Panc1 (cell line): ENCODE results near the gene LAMA5. TPM values are rescaled to one million over a fixed set of nuclear protein-coding genes. Genes with fewer than 3 reads are reported as not detected.

Source experiments
- ATAC-seq: fragments of 200-7000 bp; cut with Tn5 transposase; 2 replicates; pipeline ENCODE4 v1.9.1; 2020; ENCODE audit warnings: mild to moderate bottlenecking, moderate library complexity
- BruUV-seq: library from RNA; stranded (reverse); fragments of 400-500 nt; replicated peaks from 2 replicates; lab custom pipeline; 2021; lab: Mats Ljungman, UMichigan
- CTCF ChIA-PET: fragments of 300-600 bp; sonication (Branson Sonifier 250); formaldehyde crosslinking; loops from one replicate; lab custom pipeline; 2022; ENCODE audit warnings: antibody characterized with exemption; lab: Charles Lee
- POLR2A ChIA-PET: fragments of 300-600 bp; sonication (Branson Sonifier 250); formaldehyde crosslinking; loops from one replicate; lab custom pipeline; 2022; ENCODE audit warnings: antibody characterized with exemption; lab: Charles Lee
- DNase-seq: peaks from one replicate; pipeline ENCODE4 v3.0.0-alpha.2; 2010; ENCODE audit warnings: low read depth, low spot score
- H3K27ac ChIP-seq: 2 replicates; pipeline ENCODE4 v1.5.1; 2011; ENCODE audit warnings: mild to moderate bottlenecking, low read length, inconsistent platforms
- H3K27me3 ChIP-seq: fragments of 200-500 bp; sonication (Bioruptor generic); 2 replicates; pipeline ENCODE4 v1.6.0; 2014; ENCODE audit warnings: low read length, inconsistent platforms; ENCODE audit not compliant: control insufficient read depth, insufficient read depth
- H3K36me3 ChIP-seq: fragments of 200-500 bp; sonication (Bioruptor generic); 2 replicates; pipeline ENCODE4 v1.5.1; 2014; ENCODE audit warnings: inconsistent platforms, mild to moderate bottlenecking, low read length, moderate library complexity; ENCODE audit not compliant: control insufficient read depth, insufficient read depth
- H3K4me1 ChIP-seq: 2 replicates; pipeline ENCODE4 v1.5.1; 2011; ENCODE audit warnings: inconsistent platforms, mild to moderate bottlenecking, low read length, moderate library complexity; ENCODE audit not compliant: control insufficient read depth, insufficient read depth
- H3K4me3 ChIP-seq, 2 experiments: 2 replicates each; pipeline ENCODE4 v1.5.1; 2011 to 2012; ENCODE audit warnings: low read depth in 2 of 2, low read length in 2 of 2, mild to moderate bottlenecking in 2 of 2, inconsistent platforms in 1 of 2, moderate library complexity in 1 of 2
- H3K9me3 ChIP-seq: fragments of 200-500 bp; sonication (Bioruptor generic); 2 replicates; pipeline ENCODE4 v1.5.1; 2014; ENCODE audit warnings: low read depth, mild to moderate bottlenecking, inconsistent platforms, low read length, moderate library complexity; ENCODE audit not compliant: control insufficient read depth, insufficient read depth
- POLR2AphosphoS5 ChIP-seq: IDR thresholded peaks from 2 replicates; pipeline ENCODE4 v1.6.1; 2012; ENCODE audit warnings: mild to moderate bottlenecking, low read depth, low read length, moderate library complexity
- SIN3A ChIP-seq: IDR thresholded peaks from 2 replicates; pipeline ENCODE4 v1.6.1; 2012; ENCODE audit warnings: low read depth, mild to moderate bottlenecking, low read length, moderate library complexity, borderline replicate concordance; ENCODE audit not compliant: insufficient read depth
- TCF7L2 ChIP-seq: IDR thresholded peaks from 2 replicates; pipeline ENCODE4 v1.6.1; 2011; ENCODE audit warnings: mild to moderate bottlenecking, low read depth, low read length, inconsistent platforms
- in situ Hi-C: cut with HindIII; loops from 2 replicates; pipeline ENCODE4 v1.10.0; 2016; ENCODE audit warnings: low sequenced_read_pairs, low pct_unique_long_range_greater_than_20kb
- intact Hi-C: fragments of 100-400 bp; cut with micrococcal nuclease; formaldehyde crosslinking; loops from one replicate; pipeline ENCODE4 v1.10.0; 2022; ENCODE audit not compliant: unreplicated experiment
- total RNA-seq: library from RNA; stranded (reverse); gene quantifications from one replicate; pipeline ENCODE4 v1.2.1, GENCODE V29; 2021; ENCODE audit not compliant: unreplicated experiment
- TF ChIP-seq, protein P1 (sequence below), 2 experiments: IDR thresholded peaks; 2 replicates each; pipeline ENCODE4 v1.6.1; 2011 to 2012; ENCODE audit warnings: low read depth in 2 of 2, control low read depth in 1 of 2, low read length in 1 of 2, mild to moderate bottlenecking in 1 of 2, moderate library complexity in 1 of 2; ENCODE audit not compliant: insufficient read depth in 1 of 2
- TF ChIP-seq, protein P2 (sequence below): fragments of 450-650 bp; IDR thresholded peaks from 2 replicates; pipeline ENCODE4 v1.5.1; 2017; ENCODE audit warnings: mild to moderate bottlenecking

LAMA5 gene
- total RNA-seq, 1 experiment from 2014 or later: 497 TPM

DNA sequence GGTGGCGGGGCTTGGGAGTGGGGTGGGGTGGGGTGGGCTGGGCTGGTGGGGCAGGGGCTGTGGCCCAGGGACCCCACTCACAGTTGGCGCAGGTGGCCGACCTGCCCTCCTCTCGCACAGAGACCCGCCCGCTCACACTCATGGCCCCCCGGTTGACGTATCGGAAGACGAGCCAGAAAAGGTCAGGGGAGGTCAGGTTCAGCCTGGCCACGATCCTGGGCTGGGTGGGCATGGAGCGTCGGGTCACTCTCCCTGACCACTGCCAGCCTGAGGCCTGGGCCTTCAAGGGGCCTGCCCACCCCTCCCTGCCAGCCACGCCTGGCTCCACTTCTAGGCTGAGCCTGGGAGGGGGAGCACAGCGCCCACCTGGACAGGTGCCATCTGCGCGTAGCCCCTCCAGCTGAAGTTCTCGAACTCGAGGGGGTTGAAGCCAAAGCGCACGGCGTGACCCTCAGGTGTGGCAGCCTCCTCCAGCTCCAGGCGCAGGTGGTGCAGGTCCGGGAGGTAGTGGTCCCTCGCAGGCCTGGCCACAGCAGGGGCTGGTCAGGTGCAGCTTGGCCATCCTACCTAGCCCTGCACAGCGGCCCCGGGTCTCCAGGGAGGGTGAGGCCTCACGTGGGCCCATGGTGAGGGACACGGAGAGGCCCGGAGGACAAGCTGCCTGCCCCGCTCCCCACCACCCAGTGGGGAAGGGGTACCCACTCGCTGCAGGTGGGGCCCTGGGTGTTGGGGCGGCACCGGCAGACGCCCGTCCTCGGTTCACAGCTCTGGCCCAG is 33.1 kb downstream of the LAMA5 start:
- intact Hi-C loops (no loop called here), in situ Hi-C loops (no loop called here)
- Histone ChIP-seq H3K36me3 (peaks cover 8% of the 10 kb centered on the region), H3K27me3 (no peaks in the 10 kb centered on the region), H3K4me1 (no peaks in the 10 kb centered on the region), H3K4me3 (no peak overlapping the region), H3K27ac (no peak overlapping the region), H3K9me3 (no peaks in the 10 kb centered on the region)
- TF ChIP-seq, protein P1, sequence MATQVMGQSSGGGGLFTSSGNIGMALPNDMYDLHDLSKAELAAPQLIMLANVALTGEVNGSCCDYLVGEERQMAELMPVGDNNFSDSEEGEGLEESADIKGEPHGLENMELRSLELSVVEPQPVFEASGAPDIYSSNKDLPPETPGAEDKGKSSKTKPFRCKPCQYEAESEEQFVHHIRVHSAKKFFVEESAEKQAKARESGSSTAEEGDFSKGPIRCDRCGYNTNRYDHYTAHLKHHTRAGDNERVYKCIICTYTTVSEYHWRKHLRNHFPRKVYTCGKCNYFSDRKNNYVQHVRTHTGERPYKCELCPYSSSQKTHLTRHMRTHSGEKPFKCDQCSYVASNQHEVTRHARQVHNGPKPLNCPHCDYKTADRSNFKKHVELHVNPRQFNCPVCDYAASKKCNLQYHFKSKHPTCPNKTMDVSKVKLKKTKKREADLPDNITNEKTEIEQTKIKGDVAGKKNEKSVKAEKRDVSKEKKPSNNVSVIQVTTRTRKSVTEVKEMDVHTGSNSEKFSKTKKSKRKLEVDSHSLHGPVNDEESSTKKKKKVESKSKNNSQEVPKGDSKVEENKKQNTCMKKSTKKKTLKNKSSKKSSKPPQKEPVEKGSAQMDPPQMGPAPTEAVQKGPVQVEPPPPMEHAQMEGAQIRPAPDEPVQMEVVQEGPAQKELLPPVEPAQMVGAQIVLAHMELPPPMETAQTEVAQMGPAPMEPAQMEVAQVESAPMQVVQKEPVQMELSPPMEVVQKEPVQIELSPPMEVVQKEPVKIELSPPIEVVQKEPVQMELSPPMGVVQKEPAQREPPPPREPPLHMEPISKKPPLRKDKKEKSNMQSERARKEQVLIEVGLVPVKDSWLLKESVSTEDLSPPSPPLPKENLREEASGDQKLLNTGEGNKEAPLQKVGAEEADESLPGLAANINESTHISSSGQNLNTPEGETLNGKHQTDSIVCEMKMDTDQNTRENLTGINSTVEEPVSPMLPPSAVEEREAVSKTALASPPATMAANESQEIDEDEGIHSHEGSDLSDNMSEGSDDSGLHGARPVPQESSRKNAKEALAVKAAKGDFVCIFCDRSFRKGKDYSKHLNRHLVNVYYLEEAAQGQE (IDR thresholded peaks at IDR 0.05; ENCODE audit: insufficient read depth in 1 of 2, low read depth in 2 of 2, low read length in 1 of 2): no peak
- TF ChIP-seq TCF7L2 (no peak), SIN3A (no peak), POLR2AphosphoS5 (no peak)
- TF ChIP-seq, protein P2, sequence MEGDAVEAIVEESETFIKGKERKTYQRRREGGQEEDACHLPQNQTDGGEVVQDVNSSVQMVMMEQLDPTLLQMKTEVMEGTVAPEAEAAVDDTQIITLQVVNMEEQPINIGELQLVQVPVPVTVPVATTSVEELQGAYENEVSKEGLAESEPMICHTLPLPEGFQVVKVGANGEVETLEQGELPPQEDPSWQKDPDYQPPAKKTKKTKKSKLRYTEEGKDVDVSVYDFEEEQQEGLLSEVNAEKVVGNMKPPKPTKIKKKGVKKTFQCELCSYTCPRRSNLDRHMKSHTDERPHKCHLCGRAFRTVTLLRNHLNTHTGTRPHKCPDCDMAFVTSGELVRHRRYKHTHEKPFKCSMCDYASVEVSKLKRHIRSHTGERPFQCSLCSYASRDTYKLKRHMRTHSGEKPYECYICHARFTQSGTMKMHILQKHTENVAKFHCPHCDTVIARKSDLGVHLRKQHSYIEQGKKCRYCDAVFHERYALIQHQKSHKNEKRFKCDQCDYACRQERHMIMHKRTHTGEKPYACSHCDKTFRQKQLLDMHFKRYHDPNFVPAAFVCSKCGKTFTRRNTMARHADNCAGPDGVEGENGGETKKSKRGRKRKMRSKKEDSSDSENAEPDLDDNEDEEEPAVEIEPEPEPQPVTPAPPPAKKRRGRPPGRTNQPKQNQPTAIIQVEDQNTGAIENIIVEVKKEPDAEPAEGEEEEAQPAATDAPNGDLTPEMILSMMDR: no peak
- ChIA-PET CTCF (no interaction called here), POLR2A (no interaction called here)
- BruUV-seq: no TSS peak
- DNase-seq (no peak), ATAC-seq (0 out of 2 replicates have a peak, but pooled peaks have one; percentile 4)

DNA sequence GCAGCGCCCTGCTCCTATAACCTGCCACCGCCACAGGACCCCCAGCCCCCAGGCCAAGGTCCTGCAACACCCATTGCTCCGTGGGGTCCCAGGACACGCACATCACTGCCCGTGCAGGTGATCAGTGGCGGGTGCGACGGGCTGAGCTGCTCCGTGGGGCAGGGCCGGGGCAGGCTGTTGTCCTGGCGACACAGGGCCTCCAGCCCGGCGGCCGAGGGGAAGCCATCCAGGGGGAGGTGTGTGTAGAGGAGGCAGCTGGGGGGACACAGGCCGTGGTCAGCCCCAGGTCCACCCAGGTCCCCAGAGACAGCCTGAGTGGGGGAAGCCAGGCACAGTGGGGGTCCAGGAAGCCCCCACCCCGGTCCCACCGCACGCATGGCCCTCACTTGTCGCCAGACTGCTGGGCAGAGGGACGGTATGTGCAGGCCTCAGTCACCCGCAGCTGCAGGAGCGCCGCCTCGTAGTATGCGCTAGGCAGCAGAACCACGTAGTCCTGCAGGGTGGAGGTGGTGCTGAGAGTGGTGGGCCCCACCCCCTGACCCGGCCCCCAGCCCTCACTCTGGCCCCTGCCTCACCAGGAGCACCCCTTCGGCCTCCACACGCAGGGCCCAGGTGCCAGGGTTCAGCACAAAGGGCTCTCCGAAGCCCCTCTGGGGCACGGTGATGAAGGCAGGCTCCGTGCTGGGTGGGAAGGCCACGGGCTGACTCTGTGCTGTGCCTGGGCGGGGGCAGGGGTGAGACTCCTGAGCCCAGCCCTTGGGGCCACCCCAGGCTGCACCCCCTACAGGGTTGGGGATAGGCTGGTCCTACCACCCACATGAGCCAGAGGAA is 33.9 kb downstream of the LAMA5 start:
- TSS peak; percentile 26 for BruUV-seq
- ChIA-PET POLR2A (no interaction called here), CTCF (no interaction called here)
- Histone ChIP-seq H3K27me3 (no peaks in the 10 kb centered on the region), H3K9me3 (no peaks in the 10 kb centered on the region), H3K36me3 (peaks cover 8% of the 10 kb centered on the region), H3K4me3 (no peak overlapping the region), H3K27ac (no peak overlapping the region), H3K4me1 (no peaks in the 10 kb centered on the region)
- no peak for ATAC-seq
- DNase-seq: no peak
- no peak for TF ChIP-seq TCF7L2
- TF ChIP-seq, protein P2: no peak
- TF ChIP-seq, protein P1 (IDR thresholded peaks at IDR 0.05; ENCODE audit: insufficient read depth in 1 of 2, low read depth in 2 of 2, low read length in 1 of 2): no peak
- TF ChIP-seq POLR2AphosphoS5: no peak
- TF ChIP-seq SIN3A: no peak
- in situ Hi-C loops: no loop called here
- intact Hi-C loops: no loop called here
